ENCODE results near the gene TIMP3.
A peak's percentile ranks its signal among the peaks of the same experiment; 100 is the strongest.

TIMP3 gene

DNA sequence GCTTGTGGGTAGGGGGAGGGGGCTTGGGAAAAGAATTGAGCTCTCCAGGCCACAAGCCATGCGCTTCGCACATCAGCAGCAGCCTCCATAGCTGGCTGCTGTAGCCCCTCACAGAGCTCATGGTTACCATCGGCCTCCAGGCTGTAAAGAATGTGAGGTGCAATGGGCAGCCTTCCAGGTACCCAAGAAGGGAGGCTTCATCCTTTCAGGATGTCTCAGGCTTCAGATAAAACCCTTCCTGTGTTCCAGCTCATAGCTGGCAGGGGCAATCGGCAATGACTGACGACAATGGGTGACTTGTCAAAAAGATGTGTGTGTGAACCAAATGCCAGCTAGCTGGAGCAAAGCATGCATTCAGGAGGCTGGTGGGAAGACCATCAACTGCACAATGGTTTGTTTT lies 102.0 kb downstream of the TIMP3 start:
- no peak overlapping the region for H3K27ac ChIP-seq
- TF ChIP-seq, protein P1, sequence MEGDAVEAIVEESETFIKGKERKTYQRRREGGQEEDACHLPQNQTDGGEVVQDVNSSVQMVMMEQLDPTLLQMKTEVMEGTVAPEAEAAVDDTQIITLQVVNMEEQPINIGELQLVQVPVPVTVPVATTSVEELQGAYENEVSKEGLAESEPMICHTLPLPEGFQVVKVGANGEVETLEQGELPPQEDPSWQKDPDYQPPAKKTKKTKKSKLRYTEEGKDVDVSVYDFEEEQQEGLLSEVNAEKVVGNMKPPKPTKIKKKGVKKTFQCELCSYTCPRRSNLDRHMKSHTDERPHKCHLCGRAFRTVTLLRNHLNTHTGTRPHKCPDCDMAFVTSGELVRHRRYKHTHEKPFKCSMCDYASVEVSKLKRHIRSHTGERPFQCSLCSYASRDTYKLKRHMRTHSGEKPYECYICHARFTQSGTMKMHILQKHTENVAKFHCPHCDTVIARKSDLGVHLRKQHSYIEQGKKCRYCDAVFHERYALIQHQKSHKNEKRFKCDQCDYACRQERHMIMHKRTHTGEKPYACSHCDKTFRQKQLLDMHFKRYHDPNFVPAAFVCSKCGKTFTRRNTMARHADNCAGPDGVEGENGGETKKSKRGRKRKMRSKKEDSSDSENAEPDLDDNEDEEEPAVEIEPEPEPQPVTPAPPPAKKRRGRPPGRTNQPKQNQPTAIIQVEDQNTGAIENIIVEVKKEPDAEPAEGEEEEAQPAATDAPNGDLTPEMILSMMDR (conservative IDR thresholded peaks at IDR 0.05; ENCODE audit: low read depth) = no peak
- no peak for DNase-seq (ENCODE audit: low spot score)
- ChIA-PET POLR2A (ENCODE audit: low non-redundant PET) (no interaction called here), CTCF (no interaction called here)

DNA sequence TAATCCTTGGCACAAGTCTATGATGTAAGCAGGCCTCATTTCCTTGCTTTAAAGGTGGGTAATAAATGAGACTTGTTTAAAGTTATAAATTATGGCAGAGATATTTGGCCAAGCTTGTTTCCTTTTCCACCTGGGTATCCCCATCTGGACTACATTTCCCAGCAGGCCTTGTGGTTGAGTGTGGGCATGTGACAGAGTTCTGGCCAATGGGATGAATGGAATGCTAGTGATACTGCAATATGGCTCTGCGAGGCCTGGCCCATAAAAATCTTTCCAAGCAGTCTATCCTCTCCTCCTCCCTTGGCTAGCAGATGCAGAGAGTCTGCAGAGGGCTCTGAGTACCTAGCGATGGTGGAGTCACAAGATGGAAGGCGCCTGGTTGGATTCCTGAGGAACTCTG lies 102.5 kb downstream of the TIMP3 start:
- ChIA-PET CTCF (no interaction called here), POLR2A (ENCODE audit: low non-redundant PET) (no interaction called here)
- DNase-seq (ENCODE audit: low spot score) = peak; percentile 29

DNA sequence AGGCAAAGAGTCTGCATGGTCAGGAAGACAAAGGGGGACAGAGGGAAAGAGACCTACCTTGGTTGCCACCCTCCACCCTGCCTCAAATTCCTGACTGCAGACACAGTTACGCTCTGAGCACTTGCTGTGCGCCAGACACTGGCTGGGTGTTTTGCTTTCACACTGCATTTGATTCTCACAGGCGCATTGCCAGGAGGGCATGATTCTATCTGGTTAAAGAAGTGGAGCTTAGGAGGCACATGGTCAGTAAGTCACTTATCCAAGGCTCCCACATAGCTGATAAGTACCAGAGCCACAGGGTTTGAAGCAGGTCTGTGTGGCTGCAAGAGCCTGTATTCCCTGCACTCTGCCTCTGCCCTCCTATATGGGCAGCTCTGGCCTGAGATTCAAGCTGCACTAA lies 103.9 kb downstream of the TIMP3 start:
- H3K27ac ChIP-seq = no peak overlapping the region
- TF ChIP-seq, protein P1 (conservative IDR thresholded peaks at IDR 0.05; ENCODE audit: low read depth) = no peak
- CTCF ChIA-PET = interaction anchor here (0.6 kb wide), 1 partner anchor 30 kb away, joined by 4 read pairs; no protein-coding TSS in a partner anchor
- DNase-seq (ENCODE audit: low spot score) = no peak
- POLR2A ChIA-PET (ENCODE audit: low non-redundant PET) = no interaction called here

More for the DNA sequence above, 102.5 kb downstream of the TIMP3 start:
- no peak overlapping the region for H3K27ac ChIP-seq
- TF ChIP-seq, protein P1 (conservative IDR thresholded peaks at IDR 0.05; ENCODE audit: low read depth) = no peak

DNA sequence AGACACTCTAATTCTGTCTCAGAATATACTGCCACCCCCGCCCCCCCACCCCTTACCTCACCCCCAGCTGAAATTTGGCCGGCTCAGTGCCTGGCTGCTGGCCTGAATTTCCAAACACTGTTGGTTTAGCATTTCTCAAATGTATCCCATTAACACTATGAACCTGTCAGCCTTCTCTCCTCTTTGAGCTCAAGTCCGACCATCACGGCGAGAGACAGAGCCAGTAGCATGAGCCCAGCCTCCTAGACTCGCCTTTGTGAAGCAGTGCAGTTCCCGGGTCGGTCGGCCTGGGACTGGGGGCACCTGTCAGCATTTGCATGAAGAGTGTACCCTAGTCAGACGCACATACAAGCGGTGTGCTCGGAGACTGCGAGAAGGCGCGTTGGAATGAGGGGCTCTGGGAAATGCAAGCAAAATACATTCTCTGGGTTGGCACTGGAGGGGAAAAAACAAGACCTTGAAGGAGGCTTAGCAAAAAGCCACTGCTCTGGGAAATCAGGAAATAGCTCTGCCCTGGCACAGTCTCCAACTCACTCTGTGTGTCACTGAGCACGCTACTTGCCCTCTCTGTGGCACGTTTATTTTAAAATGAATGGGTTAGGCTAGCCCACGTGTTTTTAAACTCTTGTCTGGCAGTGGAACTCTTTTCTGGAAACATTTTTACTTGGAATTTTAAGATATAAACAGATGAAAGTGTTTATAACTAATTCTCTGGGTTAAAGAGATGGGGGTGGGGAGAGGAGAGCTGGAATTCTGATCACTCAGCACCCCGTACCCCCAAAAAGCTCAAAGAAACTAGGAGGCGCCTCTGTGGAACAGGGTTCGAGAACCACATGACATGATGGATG lies 108.3 kb downstream of the TIMP3 start:
- no peak for DNase-seq (ENCODE audit: low spot score)
- ChIA-PET CTCF (interaction anchor here (0.6 kb wide), 1 partner anchor 31 kb away, joined by 3 read pairs; no protein-coding TSS in a partner anchor), POLR2A (ENCODE audit: low non-redundant PET) (no interaction called here)
- H3K27ac ChIP-seq = no peak overlapping the region
- TF ChIP-seq, protein P1 (conservative IDR thresholded peaks at IDR 0.05; ENCODE audit: low read depth) = no peak

DNA sequence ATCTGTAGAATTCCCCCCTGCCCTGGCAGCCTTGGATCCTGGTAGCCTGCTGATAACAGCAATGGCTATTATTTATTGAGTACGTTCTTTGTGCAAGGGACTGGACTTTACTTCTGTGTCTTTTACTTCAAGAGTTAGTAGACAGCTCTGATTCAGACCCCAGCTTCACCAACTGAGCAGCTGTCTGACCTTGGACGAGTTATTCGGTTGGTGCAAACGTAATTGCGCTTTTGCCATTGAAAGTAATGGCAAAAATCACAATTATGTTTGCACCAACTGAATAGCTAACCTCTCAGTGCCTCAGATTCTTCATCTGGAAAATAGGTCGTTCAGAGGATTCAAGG lies 108.9 kb downstream of the TIMP3 start:
- no peak for DNase-seq (ENCODE audit: low spot score)
- H3K27ac ChIP-seq = no peak overlapping the region
- POLR2A ChIA-PET (ENCODE audit: low non-redundant PET) = no interaction called here
- TF ChIP-seq, protein P1 (conservative IDR thresholded peaks at IDR 0.05; ENCODE audit: low read depth) = no peak
- CTCF ChIA-PET = no interaction called here

DNA sequence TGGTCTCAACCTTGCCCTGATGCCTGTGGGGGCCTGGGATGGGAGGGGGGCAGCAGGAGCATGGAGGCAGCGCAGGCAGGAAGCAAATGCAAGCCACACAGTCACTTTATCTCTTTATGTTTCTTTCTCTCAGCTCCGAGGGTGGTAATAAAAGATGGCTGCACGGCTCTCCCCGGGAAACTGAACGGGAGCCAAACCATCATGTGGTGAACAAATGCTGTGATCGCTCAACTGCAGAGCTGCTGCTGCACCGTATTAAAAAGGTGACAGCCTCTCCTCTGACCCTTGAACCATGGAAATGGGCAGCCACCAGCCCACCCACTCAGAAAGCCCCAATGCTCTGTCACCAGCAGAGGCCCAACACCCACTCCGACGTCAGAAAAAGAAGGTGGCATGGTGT lies 110.0 kb downstream of the TIMP3 start:
- no peak for DNase-seq (ENCODE audit: low spot score)
- no peak overlapping the region for H3K27ac ChIP-seq
- TF ChIP-seq, protein P1 (conservative IDR thresholded peaks at IDR 0.05; ENCODE audit: low read depth) = no peak
- ChIA-PET POLR2A (ENCODE audit: low non-redundant PET) (no interaction called here), CTCF (interaction anchor here (0.6 kb wide), 1 partner anchor 46 kb away, joined by 3 read pairs; no protein-coding TSS in a partner anchor)
